NOMO-1 treated with dmso at 0.1 percent for 144 hours (cell line): ENCODE data around the gene TCEANC2.
A peak's percentile ranks its signal among the peaks of the same experiment; 100 is the strongest.

Source experiments
- DNase-seq: peaks from one replicate; lab custom pipeline; 2025; ENCODE audit not compliant: unreplicated experiment; lab: John Stamatoyannopoulos, UW

TCEANC2 gene

GRCh38 chr1:54112027-54112426, 58.6 kb downstream of the TCEANC2 start:
- DNase-seq: no peak

- DNase-seq: no peak
Observed at GRCh38 chr1:54112705-54113368, 59.4 kb downstream of the TCEANC2 start.

DNA sequence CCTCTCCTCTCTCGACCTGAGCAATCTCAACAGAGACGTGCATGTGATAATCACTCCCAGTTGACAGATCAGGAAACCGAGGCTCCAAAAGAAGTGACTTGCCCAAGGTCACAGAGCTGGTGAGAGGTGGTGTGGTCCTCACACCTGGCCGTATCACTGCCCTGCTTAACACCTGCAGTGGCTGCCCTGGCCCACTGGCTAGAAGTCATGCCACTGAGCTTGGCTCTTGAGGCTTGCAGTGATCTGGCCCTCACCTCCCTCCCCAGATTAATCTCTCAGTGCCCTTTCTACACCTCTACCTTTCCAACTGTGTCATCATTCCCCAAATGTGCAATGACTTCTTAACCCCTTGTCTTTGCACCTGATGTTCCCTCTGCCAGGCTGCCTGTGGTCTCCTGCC, 60.6 kb downstream of the TCEANC2 start:
- no peak for DNase-seq

DNA sequence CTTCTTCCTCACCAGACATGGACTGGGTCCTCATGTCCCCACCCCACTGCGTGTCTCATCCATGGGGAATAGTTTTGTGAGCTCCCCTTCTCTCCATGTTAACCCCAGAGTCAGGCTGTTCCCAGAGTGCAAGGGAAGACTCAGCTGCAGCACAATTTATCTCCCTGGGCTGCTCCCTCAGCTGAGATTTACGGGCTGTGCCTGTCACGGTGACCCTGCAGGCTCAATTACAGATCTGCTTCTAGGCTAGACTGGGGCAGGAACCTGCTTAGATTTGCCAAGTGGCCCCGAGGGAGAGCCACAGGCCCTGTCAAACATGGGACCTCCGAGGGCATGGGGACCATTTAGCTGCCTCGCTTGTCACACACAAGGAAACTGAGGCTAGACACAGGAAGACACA, 61.5 kb downstream of the TCEANC2 start:
- no peak for DNase-seq

GRCh38 chr1:54115520-54115919, 62.1 kb downstream of the TCEANC2 start:
- DNase-seq: no peak

DNA sequence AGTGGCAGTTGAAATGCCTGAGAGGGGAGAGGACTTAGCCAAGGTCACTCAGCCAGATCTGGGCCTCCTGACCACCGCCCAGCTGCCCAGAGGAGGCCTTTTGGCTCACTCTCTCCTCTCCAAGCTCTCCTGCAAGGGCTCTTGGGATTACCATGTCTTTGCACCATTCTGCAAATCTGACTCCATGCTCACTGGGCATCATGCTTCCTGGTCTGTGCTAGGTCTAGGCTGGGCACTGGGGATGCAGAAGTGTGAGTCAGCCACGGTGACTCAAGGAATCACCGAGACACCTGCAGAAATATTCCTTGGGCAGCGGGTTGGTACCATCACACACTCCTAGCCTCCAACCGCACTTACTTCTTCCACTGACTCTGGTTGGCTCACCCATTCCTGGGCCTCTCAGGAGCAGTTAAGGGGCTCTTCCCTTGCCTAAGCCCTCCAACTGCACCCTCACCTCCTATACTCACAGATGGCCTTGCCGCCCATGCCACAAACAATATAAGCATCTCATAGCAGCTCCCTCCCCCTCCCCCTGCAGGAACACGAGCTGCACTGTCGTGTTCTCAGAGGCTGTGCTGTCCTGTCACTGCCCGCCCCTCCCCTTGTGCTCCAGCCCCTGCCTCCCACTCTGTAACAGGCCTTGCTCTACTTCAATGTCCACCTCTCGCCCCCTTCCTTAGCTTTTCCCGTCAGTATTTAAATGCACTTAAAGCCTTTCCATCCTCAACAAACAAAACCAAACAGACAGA, 64.6 kb downstream of the TCEANC2 start:
- DNase-seq: no peak

- no peak for DNase-seq
Observed at GRCh38 chr1:54118704-54119103, 65.3 kb downstream of the TCEANC2 start.

GRCh38 chr1:54120018-54120697, 66.8 kb downstream of the TCEANC2 start:
- no peak for DNase-seq

GRCh38 chr1:54120698-54121481, 67.5 kb downstream of the TCEANC2 start:
- no peak for DNase-seq

DNA sequence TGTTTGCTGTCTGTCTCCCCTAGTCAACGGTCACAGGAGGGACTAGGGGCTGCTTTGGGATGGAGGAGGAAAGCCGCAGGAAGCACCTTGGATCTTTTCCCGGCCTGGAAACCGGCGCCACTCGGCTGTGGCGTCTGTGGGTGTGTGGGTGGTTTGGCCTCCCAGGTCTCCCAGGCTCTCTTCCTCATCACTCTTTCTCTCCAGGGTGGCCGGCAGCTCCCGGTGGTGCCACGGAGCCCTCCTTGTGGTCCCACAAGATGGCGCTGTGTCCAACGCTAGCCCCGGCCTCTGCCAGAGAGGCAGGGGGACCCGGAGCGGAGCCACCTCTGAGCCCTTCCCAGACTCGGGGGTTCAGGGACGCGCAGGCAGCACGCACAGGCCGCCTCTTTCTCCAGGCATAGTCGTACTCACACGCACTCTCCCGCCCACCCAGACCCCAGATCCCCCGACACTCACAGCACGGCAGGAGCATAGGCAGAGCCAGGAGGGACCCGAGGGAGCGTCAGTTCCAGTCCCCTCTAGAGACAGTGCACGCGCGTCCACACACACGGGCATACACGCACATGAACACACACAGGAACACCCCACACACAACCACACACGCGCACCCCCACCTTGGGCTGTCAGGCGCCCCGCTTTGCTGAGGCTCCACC, 68.2 kb downstream of the TCEANC2 start:
- DNase-seq: peak; percentile 22

GRCh38 chr1:54122135-54122751, 68.8 kb downstream of the TCEANC2 start:
- no peak for DNase-seq

DNA sequence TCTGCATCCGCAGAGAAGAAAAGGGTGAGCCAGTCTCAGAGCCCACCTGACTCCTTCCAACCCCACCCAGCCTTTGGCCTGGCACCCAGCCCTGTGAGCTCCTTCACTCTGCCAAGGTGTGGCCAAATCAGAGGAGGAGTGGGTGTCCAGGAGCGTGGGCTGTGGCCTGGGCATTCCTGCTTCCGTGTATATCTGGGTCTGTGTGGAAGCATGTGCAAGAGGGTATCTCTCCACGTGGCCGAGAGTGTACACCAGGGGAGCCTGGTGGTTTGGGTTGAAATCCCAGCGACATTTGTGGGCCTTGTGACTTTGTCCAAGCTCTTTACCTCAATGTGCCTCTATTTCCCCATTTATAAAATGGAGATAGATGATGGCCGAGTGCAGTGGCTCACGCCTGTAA, 69.6 kb downstream of the TCEANC2 start:
- no peak for DNase-seq

DNA sequence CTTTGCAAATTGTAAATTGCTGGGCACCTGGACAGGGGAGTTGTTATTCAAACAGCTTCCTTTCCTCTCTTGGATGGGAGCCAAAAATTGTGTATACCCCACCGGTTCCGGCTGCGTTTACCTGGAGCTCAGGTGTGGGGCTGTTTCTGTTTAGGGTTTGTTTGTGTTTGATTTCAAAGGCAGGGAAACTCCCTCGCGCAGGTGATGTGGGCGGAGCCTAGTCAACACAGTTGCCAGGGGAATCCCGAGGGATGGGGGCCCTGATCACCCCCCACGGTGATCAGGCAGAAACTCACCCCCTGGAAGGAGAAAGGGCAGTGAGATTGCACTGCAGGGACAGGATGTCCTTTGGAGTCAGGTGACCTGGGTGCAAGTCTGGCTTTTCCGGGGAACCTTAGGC, 71.1 kb downstream of the TCEANC2 start:
- no peak for DNase-seq

- DNase-seq: no peak
Observed at GRCh38 chr1:54124906-54125305, 71.5 kb downstream of the TCEANC2 start.

GRCh38 chr1:54125386-54126070, 72.1 kb downstream of the TCEANC2 start:
- DNase-seq: no peak

- DNase-seq: no peak
Observed at GRCh38 chr1:54126271-54126815, 72.9 kb downstream of the TCEANC2 start.

DNA sequence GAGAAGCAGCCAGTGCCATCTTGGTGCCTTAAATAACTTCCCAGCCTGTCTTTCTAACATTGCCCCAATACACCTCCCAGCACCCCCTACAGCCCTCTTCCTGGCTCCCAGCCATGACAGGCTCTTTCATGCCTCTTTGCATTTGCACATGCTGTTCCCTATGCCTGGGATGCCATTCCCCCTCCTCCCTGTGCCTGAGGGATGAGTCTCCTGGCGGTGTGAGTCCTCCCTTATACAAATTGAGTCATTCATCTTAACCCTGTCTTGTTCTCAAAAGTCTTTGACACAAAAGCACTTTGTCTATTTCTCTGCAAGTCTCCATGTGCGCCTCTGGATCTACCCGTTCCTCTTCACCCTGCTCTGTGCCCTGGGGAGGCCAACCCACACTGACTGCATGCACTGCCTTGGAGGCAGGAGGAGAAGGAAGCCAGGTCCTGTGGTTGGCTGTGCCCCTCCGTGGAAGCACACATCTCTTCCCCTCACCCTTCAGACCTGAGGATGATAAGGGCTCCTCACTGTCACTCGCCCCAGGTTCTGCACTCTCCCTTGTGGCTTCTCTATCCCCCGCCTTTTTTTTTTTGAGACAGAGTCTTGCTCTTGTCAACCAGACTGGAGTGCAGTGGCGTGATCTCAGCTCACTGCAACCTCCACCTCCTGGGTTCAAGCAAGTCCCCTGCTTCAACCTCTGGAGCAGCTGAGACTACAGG, 74.3 kb downstream of the TCEANC2 start:
- no peak for DNase-seq

GRCh38 chr1:54129858-54130257, 76.5 kb downstream of the TCEANC2 start:
- no peak for DNase-seq

DNA sequence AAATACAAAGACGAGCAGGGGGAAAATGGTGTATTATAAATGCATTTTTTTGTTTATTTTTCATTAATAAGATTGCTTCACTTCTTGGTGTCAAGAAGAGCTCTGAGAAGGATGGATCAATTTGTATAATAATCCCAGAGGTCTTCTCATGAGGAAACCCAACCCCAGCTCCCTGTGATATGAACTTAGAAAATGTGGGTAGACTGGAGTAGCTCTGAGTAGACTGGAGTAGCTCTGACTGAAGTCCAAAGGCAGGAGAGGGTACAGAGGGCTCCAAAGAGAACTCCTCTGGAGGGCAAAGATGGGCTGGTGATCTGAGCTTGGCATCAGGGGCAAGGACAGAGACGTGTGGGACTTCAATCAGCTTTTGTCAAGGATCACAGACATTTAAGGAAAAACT, 78.0 kb downstream of the TCEANC2 start:
- no peak for DNase-seq
